GM23248 (cell line): ENCODE results near the gene PRSS2.

Source experiments
- EZH2 ChIP-seq: fragments of 200-600 bp; sonication (generic); IDR thresholded peaks from 2 replicates; pipeline ENCODE4 v1.6.1; 2018; ENCODE audit warnings: antibody characterized with exemption, mild to moderate bottlenecking; ENCODE audit not compliant: insufficient read depth, poor library complexity, severe bottlenecking
- EZH2phosphoT487 ChIP-seq: fragments of 200-600 bp; sonication (generic); IDR thresholded peaks from 2 replicates; pipeline ENCODE4 v1.6.1; 2018; ENCODE audit warnings: antibody characterized with exemption, moderate library complexity, mild to moderate bottlenecking, low read depth; ENCODE audit not compliant: insufficient read depth

DNA sequence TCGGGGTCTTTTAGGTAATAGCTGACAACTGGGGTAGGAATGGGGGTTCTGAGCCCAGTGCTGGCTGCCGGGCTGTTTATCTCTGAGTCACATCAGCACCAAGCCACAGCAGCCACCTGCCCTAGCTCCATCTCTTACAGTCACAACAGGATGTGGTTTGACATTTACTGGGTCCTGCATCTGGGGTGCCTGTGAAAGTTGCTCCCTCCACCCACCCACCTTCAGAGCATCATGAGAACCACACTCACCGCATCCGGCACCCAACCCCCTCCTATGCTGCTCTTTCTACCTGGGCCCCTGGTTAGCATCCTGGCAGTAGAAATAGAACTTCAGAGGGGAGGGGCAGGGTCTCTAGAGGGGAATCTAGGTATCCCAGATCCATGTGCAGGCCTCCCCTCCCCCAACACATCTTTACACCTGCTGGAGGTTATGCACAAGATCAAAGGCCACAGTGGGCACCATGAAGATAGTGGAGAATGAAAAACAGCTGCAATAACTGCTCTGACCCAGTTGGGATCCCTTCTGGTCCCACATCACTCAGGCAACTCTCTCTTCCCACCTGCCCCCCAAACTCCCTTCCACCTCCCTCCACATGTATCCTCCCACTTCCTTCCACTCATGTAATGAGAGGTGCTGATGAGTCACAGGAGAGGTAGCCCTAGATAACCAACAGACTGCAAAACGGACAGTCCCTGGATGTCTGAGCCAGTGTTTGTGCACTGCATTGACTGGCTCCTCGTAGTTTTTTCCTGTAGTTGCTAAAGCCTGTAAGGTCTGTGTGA, 38.2 kb downstream of the PRSS2 start:
- TF ChIP-seq EZH2 (no peak), EZH2phosphoT487 (no peak)
